NOMO-1 treated with dmso at 0.1 percent for 144 hours (cell line): ENCODE data around the gene IRF2BP2.

Source experiments
- DNase-seq: peaks from one replicate; lab custom pipeline; 2025; ENCODE audit not compliant: unreplicated experiment; lab: John Stamatoyannopoulos, UW

IRF2BP2 gene

GRCh38 chr1:234559902-234560676 is 49.9 kb downstream of the IRF2BP2 start:
- no peak for DNase-seq

DNA sequence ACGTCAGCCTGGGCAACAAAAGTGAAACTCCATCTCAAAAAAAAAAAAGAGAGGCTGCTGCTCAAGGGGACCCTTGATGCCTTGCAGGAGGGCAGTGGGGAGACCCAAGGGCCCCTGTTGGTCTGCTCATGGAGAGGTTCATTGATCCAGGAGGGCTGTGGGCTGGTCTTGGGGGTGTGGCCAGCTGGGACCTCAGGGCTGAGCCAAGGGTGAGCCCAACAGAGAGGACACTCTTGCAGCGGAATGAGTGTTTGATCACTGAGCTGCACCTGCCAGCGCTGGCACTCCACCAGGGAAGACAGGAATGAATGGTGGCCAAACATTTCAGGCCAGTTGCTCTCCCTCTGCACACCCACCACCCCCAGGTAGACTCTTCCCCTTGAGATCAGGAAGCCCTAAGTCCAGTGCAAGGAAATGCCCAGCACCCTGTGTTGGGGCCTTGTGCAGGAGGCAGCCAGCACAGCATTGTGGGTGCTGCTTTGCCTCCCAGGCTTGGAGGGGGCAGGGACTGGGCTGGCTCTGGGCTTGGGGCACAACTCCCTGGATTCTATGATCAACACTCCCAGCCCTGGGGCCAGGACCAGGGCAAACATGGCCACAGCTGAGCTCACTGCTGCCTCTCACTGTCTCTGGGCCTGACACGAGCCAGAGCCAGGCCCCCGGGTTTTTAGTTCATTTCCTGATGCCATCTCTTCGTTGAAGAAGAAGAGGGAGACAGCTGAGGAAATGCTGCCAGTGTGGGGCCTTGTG is 50.7 kb downstream of the IRF2BP2 start:
- DNase-seq, result no peak

DNA sequence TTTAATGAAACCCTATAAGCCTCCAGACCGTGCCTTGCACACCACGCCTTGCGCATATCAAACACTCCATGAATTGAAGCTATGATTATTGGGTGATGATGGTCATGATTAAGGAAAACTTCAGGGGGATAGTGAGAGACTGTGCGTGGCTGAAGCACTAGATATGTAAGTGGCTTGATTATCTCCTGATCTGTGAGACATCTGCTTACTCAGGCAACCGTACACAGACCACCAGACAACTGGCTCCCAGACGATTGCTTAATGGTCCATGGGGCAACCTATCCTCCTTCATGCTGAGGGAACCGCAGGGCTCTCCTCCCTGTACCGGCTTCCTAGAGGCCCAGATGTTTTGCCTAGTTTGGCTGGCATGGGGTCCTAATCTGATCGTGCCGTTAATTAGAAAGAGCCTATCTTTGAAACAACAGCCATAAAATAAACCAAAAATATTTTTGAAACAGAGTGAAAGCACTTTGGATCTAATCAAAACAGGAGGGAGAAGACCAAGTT is 51.6 kb downstream of the IRF2BP2 start:
- DNase-seq, result no peak

GRCh38 chr1:234556245-234556943 is 53.6 kb downstream of the IRF2BP2 start:
- DNase-seq, result no peak

DNA sequence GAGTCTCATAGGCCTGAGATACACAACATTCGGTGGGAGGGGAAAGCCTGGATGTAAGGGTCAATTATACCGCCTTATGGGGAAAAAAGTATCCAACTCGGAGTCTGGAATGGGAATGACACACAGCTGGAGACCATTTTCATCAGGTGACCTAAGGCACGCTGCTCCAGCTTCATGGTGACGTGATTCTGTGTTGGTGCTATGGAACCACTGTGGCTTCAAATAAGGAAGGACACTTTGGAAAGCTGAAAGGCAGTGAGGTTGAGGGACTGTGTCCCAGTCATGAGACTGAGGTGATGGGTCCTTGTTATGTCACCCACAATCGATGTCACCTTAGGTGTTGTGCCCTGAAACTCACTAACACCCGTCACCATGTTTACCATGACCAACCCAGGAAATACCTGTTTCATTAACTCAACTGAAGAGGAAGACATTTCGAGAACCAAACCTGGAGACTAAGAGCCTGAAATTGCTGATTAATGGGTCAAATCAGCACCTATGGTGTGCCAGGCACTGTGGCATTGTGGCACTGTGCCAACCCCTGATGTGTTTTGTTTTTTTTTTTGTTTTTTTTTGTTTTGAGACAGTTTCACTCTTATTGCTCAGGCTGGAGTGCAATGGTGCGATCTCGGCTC is 54.5 kb downstream of the IRF2BP2 start:
- DNase-seq, result no peak

- DNase-seq, result no peak
Measured at GRCh38 chr1:234554698-234555311, 55.2 kb downstream of the IRF2BP2 start.
